Trophoblast cell (in vitro differentiated cells and primary cell): ENCODE data around the gene AZU1.
"Not testable (repeated sequence)": the region's sequence is repeated elsewhere in the genome, so short reads cannot be mapped to it uniquely, and the experiment has no call there.

ENCODE experiments used
- DNase-seq, 2 donors: peaks; one replicate each; pipeline ENCODE4 v3.0.0-alpha.2; 2016
- H2AFZ ChIP-seq: 2 replicates; pipeline ENCODE4 v1.6.1; 2013; ENCODE audit warnings: low read length, moderate library complexity, mild to moderate bottlenecking; ENCODE audit not compliant: insufficient read depth, poor library complexity
- H2AK5ac ChIP-seq: 2 replicates; pipeline ENCODE4 v1.6.1; 2013; ENCODE audit warnings: mild to moderate bottlenecking, low read length
- H2BK120ac ChIP-seq: 2 replicates; pipeline ENCODE4 v1.6.1; 2013; ENCODE audit warnings: low read length, mild to moderate bottlenecking, moderate library complexity; ENCODE audit not compliant: insufficient read depth, poor library complexity
- H2BK12ac ChIP-seq: 2 replicates; pipeline ENCODE4 v1.6.1; 2013; ENCODE audit warnings: mild to moderate bottlenecking, low read length, moderate library complexity
- H2BK5ac ChIP-seq: 2 replicates; pipeline ENCODE4 v1.6.1; 2013; ENCODE audit warnings: low read length, low read depth, moderate library complexity, mild to moderate bottlenecking; ENCODE audit not compliant: poor library complexity
- H3K14ac ChIP-seq: 2 replicates; pipeline ENCODE4 v1.6.1; 2013; ENCODE audit warnings: mild to moderate bottlenecking, low read length
- H3K18ac ChIP-seq: 2 replicates; pipeline ENCODE4 v1.6.1; 2013; ENCODE audit warnings: mild to moderate bottlenecking, low read length
- H3K23ac ChIP-seq: 2 replicates; pipeline ENCODE4 v1.6.1; 2013; ENCODE audit warnings: low read length
- H3K27ac ChIP-seq: 2 replicates; pipeline ENCODE4 v1.5.1; 2013; ENCODE audit warnings: low read depth, mild to moderate bottlenecking, inconsistent platforms, low read length, moderate library complexity
- H3K27me3 ChIP-seq: 2 replicates; pipeline ENCODE4 v1.6.1; 2013; ENCODE audit warnings: inconsistent platforms, mild to moderate bottlenecking, low read length, moderate library complexity; ENCODE audit not compliant: insufficient read depth
- H3K36me3 ChIP-seq, 2 experiments: 1 replicate in 1 of 2; 2 replicates in 1 of 2; pipeline ENCODE4 v1.6.1; 2013; ENCODE audit warnings: low read length in 2 of 2, mild to moderate bottlenecking in 2 of 2, moderate library complexity in 1 of 2; ENCODE audit not compliant: insufficient read depth in 2 of 2, control insufficient read depth in 1 of 2
- H3K4ac ChIP-seq: 2 replicates; pipeline ENCODE4 v1.6.1; 2013; ENCODE audit warnings: low read depth, mild to moderate bottlenecking, low read length, moderate library complexity
- H3K4me1 ChIP-seq, 2 experiments: 1 replicate in 1 of 2; 2 replicates in 1 of 2; pipeline ENCODE4 v1.6.1; 2013; ENCODE audit warnings: low read length in 2 of 2, mild to moderate bottlenecking in 2 of 2, moderate library complexity in 1 of 2; ENCODE audit not compliant: insufficient read depth in 2 of 2, control insufficient read depth in 1 of 2
- H3K4me2 ChIP-seq: 2 replicates; pipeline ENCODE4 v1.6.1; 2013; ENCODE audit warnings: inconsistent platforms, mild to moderate bottlenecking, low read length, moderate library complexity
- H3K4me3 ChIP-seq: 2 replicates; pipeline ENCODE4 v1.5.1; 2013; ENCODE audit warnings: mild to moderate bottlenecking, low read depth, low read length, inconsistent platforms
- H3K79me1 ChIP-seq: one replicate; pipeline ENCODE4 v1.6.1; 2013; ENCODE audit warnings: low read length
- H3K79me2 ChIP-seq: 2 replicates; pipeline ENCODE4 v1.6.1; 2013; ENCODE audit warnings: low read length, mild to moderate bottlenecking; ENCODE audit not compliant: control insufficient read depth, insufficient read depth, poor library complexity
- H3K9ac ChIP-seq: 2 replicates; pipeline ENCODE4 v1.6.1; 2013; ENCODE audit warnings: mild to moderate bottlenecking, low read length
- H3K9me3 ChIP-seq: 2 replicates; pipeline ENCODE4 v1.6.1; 2013; ENCODE audit warnings: low read depth, mild to moderate bottlenecking, control low read depth, inconsistent platforms, low read length; ENCODE audit not compliant: insufficient read depth
- H4K12ac ChIP-seq: 2 replicates; pipeline ENCODE4 v1.6.1; 2013; ENCODE audit warnings: low read depth, mild to moderate bottlenecking, low read length, moderate library complexity
- H4K8ac ChIP-seq: 2 replicates; pipeline ENCODE4 v1.6.1; 2013; ENCODE audit warnings: low read depth, mild to moderate bottlenecking, low read length, moderate library complexity
- H4K91ac ChIP-seq: one replicate; pipeline ENCODE4 v1.6.1; 2013; ENCODE audit warnings: low read depth, mild to moderate bottlenecking, low read length, moderate library complexity
- WGBS: extraction: QIAGEN DNeasy Blood & Tissue Kit; methylation state at CpG from one replicate; pipeline ENCODE4 v1.1.7; 2013; ENCODE audit warnings: missing lambda C conversion rate; ENCODE audit not compliant: insufficient read length, insufficient coverage; ENCODE audit errors: extremely low coverage; 5-methylcytosine and 5-hydroxymethylcytosine counted together

The AZU1 gene

DNA sequence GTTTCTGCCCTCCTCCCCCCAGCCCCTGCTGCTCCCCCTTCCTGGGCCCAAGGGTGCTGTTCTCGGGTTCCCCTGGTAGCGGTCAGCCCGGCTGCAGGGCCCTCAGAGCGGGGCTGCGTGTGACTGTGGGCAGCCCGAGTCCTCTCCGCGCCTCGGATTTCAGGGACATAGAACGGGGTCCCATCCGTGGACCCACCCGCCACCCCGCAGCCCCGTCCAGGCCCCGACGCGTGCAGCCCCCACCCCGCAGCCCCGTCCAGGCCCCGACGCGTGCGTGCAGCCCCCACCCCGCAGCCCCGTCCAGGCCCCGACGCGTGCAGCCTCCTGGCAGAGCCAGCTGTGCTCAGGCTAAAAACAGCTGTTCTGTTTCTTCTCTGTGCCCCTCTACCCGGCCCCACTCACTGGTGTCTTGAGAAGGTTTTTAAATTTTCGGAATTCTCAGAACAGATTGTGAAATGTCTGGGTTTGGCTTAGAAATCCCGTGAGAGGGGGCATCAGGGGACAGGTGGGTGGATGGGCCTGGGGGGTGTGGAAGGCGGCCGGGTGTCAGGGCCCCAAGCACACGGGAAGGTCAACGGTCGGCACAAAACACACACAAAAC, 7.7 kb downstream of the AZU1 start:
- Histone ChIP-seq H2AFZ (no peak overlapping the region), H2BK120ac (no peak overlapping the region), H3K9ac (no peak overlapping the region), H2BK5ac (no peak overlapping the region), H3K27ac (no peak overlapping the region), H3K79me2 (no peaks in the 10 kb centered on the region), H3K23ac (no peak overlapping the region), H3K4ac (no peak overlapping the region), H4K8ac (no peak overlapping the region), H3K18ac (no peak overlapping the region), H2AK5ac (no peak overlapping the region), H3K9me3 (no peaks in the 10 kb centered on the region), H3K4me3 (no peak overlapping the region), H3K36me3 (no peaks in the 10 kb centered on the region), H4K12ac (no peak overlapping the region), H4K91ac (no peak overlapping the region), H3K79me1 (no peaks in the 10 kb centered on the region), H3K4me2 (no peak overlapping the region), H3K4me1 (no peaks in the 10 kb centered on the region), H3K14ac (no peak overlapping the region), H3K27me3 (no peaks in the 10 kb centered on the region), H2BK12ac (no peak overlapping the region)
- no peak for DNase-seq
- no CpG with 5 or more reads among the region's 36 CpGs for WGBS

DNA sequence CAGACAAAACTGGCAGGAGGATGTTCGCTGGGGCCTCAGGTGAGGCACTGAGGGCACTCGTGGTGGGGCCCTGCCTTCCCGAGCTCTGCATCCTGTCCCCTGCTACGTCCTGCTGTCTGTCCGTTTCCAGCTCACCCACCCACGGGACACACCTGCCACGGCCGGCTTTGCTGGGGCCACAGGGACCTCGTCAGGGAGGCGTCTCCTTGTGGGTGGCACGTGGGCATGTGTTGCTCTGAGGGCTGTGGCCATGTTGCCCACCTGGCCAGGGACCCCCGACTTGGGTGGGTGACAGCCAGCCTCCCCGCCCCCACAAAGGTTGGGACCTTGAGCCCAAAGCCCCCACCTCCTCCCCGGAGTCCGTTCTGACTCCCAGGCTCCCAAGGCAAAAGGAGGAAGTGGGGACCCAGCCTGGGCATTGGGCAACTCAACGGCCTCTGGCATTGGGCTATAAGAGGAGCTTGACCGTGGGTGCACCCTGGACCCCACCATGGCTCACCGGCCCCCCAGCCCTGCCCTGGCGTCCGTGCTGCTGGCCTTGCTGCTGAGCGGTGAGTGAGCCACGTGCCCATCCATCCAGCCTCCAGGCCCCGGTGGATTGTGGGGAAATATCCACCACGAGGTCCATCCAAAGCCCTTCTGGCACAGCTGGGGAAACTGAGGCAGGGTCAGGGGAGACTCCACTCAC, 13.0 kb downstream of the AZU1 start, which contains the start of gene PRTN3:
TSS of gene PRTN3 (plus strand) at position 481 of the 688 bp plus-strand sequence. CDS start at position 491, 10 bp downstream.
- no peak within 1 kb of the TSS for H3K9ac ChIP-seq
- no CpG with 5 or more reads among the region's 24 CpGs for WGBS
- no peak within 1 kb of the TSS for H4K8ac ChIP-seq
- H3K18ac ChIP-seq = no peak within 1 kb of the TSS
- no peak within 1 kb of the TSS for H2AK5ac ChIP-seq
- no peak within 1 kb of the TSS for H3K4me3 ChIP-seq
- H4K12ac ChIP-seq = no peak within 1 kb of the TSS
- H3K27ac ChIP-seq = no peak within 1 kb of the TSS
- H3K4ac ChIP-seq = no peak within 1 kb of the TSS
- H2AFZ ChIP-seq = no peak within 1 kb of the TSS
- H3K14ac ChIP-seq = no peak within 1 kb of the TSS
- H2BK120ac ChIP-seq = no peak within 1 kb of the TSS
- no peaks in the 10 kb centered on the region for H3K79me2 ChIP-seq
- peaks cover 18% of the 10 kb centered on the region for H3K27me3 ChIP-seq
- H3K79me1 ChIP-seq = no peaks in the 10 kb centered on the region
- H2BK5ac ChIP-seq = no peak within 1 kb of the TSS
- peaks cover 2 to 4% of the 10 kb centered on the region in 2 experiments for H3K4me1 ChIP-seq
- H3K4me2 ChIP-seq = no peak within 1 kb of the TSS
- no peak within 1 kb of the TSS for H3K23ac ChIP-seq
- H3K9me3 ChIP-seq = peaks cover 5% of the 10 kb centered on the region
- no peak within 1 kb of the TSS for H2BK12ac ChIP-seq
- no peak within 1 kb of the TSS for H4K91ac ChIP-seq
- no peaks in the 10 kb centered on the region for H3K36me3 ChIP-seq
- DNase-seq = no peak

DNA sequence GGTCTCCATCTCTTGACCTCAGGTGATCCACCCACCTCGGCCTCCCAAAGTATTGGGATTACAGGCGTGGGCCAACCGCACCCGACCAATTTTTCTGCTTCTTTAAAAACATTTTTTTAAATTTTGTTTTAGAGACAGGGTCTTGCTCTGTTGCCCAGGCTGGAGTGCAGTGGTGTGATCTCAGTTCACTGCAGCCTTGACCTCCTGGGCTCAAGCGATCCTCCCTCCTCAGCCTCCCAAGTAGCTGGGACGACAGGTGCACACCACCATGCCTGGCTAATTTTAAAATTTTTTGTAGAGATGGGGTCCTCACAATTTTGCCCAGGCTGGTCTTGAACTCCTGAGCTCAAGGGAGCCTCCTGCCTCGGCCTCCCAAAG, 15.2 kb downstream of the AZU1 start:
- not testable (repeated sequence) for H4K8ac ChIP-seq, H2BK12ac ChIP-seq, H4K91ac ChIP-seq, DNase-seq, H3K79me2 ChIP-seq, H3K4me1 ChIP-seq, H3K27ac ChIP-seq, H2AK5ac ChIP-seq, H2BK5ac ChIP-seq, H2AFZ ChIP-seq, H3K79me1 ChIP-seq, H3K9ac ChIP-seq, H4K12ac ChIP-seq, H3K4ac ChIP-seq, H3K9me3 ChIP-seq, H2BK120ac ChIP-seq, H3K18ac ChIP-seq, H3K4me2 ChIP-seq, H3K14ac ChIP-seq, H3K23ac ChIP-seq, H3K4me3 ChIP-seq, H3K36me3 ChIP-seq
- H3K27me3 ChIP-seq = peaks cover 18% of the 10 kb centered on the region
- WGBS = no CpG with 5 or more reads among the region's 7 CpGs

DNA sequence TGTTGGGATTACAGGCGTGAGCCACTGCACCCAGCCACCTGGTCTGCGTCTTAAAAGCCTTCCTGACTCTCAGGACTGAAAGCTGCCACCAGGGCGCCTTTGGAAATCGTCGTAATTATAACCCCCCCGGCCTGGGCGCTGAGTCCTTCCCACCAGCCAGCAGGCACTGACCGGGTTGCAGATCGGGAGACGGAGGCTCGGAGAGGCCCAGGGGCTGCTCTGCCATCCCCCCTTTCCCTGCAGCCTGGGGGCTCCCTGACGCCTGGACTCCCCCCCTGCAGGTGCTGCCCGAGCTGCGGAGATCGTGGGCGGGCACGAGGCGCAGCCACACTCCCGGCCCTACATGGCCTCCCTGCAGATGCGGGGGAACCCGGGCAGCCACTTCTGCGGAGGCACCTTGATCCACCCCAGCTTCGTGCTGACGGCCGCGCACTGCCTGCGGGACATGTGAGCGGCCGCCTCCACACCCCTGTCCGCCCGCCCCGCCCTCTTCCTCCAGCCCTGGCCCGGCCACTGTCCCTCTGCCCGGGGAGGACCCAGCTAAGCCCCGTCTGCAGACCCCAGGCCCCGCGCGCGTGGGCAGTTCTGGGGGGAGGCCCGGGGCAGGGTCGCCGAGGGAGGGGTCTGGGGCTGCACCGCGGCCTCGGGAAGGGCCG, 15.7 kb downstream of the AZU1 start:
- Histone ChIP-seq H2BK12ac (no peak overlapping the region), H3K23ac (no peak overlapping the region), H3K27ac (no peak overlapping the region), H2AK5ac (no peak overlapping the region), H3K4ac (no peak overlapping the region), H2BK5ac (no peak overlapping the region), H4K8ac (no peak overlapping the region), H3K9ac (no peak overlapping the region), H3K4me2 (no peak overlapping the region), H3K79me2 (no peaks in the 10 kb centered on the region), H3K27me3 (peaks cover 18% of the 10 kb centered on the region), H3K36me3 (no peaks in the 10 kb centered on the region), H3K4me1 (peaks cover 2 to 4% of the 10 kb centered on the region in 2 experiments), H3K14ac (no peak overlapping the region), H2BK120ac (no peak overlapping the region), H4K91ac (no peak overlapping the region), H2AFZ (no peak overlapping the region), H3K18ac (no peak overlapping the region), H3K4me3 (no peak overlapping the region), H4K12ac (no peak overlapping the region), H3K79me1 (no peaks in the 10 kb centered on the region), H3K9me3 (peaks cover 6% of the 10 kb centered on the region)
- DNase-seq = no peak
- WGBS = no CpG with 5 or more reads among the region's 46 CpGs
